AG10803 (cell line): ENCODE results near the gene CADM1.

Experiments
- DNase-seq: peaks from one replicate; pipeline ENCODE4 v3.0.0; 2010; ENCODE audit warnings: low read depth
- H3K4me3 ChIP-seq: 2 replicates; pipeline ENCODE4 v1.5.1; 2011; ENCODE audit warnings: mild to moderate bottlenecking, low read length, control low read depth
- CTCF ChIP-seq: conservative IDR thresholded peaks from 2 replicates; pipeline ENCODE4 v1.5.1; 2011; ENCODE audit warnings: mild to moderate bottlenecking, low read length, control low read depth, inconsistent platforms

The CADM1 gene

GRCh38 chr11:115269191-115269950 is 234.8 kb downstream of the CADM1 start:
- DNase-seq = no peak
- no peak for TF ChIP-seq CTCF
- H3K4me3 ChIP-seq = no peak overlapping the region

- no peak overlapping the region for H3K4me3 ChIP-seq
- no peak for TF ChIP-seq CTCF
- peak; percentile 22 for DNase-seq
These were observed 236.3 kb downstream of the CADM1 start for GRCh38 chr11:115267871-115268270.

- no peak for DNase-seq
- TF ChIP-seq CTCF = no peak
- H3K4me3 ChIP-seq = no peak overlapping the region
These were observed 236.9 kb downstream of the CADM1 start for GRCh38 chr11:115267238-115267781.

GRCh38 chr11:115266066-115266639 is 238.1 kb downstream of the CADM1 start:
- no peak for TF ChIP-seq CTCF

GRCh38 chr11:115263799-115264656 is 240.2 kb downstream of the CADM1 start:
- DNase-seq = no peak
- H3K4me3 ChIP-seq = no peak overlapping the region
- no peak for TF ChIP-seq CTCF

More at GRCh38 chr11:115266066-115266639, 238.1 kb downstream of the CADM1 start:
- DNase-seq = no peak
- no peak overlapping the region for H3K4me3 ChIP-seq

GRCh38 chr11:115258216-115258615 is 246.0 kb downstream of the CADM1 start:
- no peak for DNase-seq
- no peak overlapping the region for H3K4me3 ChIP-seq
- TF ChIP-seq CTCF = no peak
